ENCODE measurements around the gene CASP10. TPM values are rescaled to one million over a fixed set of nuclear protein-coding genes. Genes with fewer than 3 reads are reported as not detected.

CASP10 gene
- total and polyA plus RNA-seq, 9 of the 15 experiments (the other 6 are each of a cell fraction or from before 2014, with no cell fraction given) = 7.1 to 20.4 (median 10.8) TPM

DNA sequence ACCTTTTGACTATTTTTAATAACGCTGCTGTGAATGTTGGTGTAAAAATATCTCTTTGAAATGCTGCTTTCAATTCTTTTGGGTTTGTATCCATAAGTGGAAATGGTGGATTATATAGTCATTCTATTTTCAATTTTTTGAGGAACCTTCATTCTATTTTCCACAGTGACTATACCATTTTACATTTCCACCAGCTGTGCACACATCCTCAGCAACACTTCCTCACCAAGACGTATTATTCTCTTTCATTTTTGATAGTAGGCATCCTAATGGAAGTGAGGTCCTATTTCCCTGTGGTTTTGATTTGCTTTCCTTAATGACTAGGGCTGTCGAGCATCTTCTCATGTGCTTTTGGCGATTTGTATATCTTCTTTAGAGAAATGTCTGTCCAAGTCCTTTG is 14.8 kb downstream of the CASP10 start:
- H3K36me3 ChIP-seq (ENCODE audit: control insufficient read depth, insufficient read depth, low read length) = peaks cover 59% of the 10 kb centered on the region; the same call in 2 of the 3 replicates
- H3K4me3 ChIP-seq = no peak overlapping the region
- no peaks in the 10 kb centered on the region for H3K27me3 ChIP-seq (ENCODE audit: control insufficient read depth in 2 of 2, insufficient read depth in 2 of 2, low read length in 2 of 2)
- H3K9me3 ChIP-seq (replicated peaks; ENCODE audit: control insufficient read depth, insufficient read depth, low read depth, low read length) = no peaks in the 10 kb centered on the region
- H3K4me1 ChIP-seq (replicated peaks in 1 of 2; ENCODE audit: control insufficient read depth in 2 of 2, insufficient read depth in 2 of 2, low read length in 2 of 2) = peaks cover 7 to 8% of the 10 kb centered on the region in 2 experiments; a peak in 3 of 5 replicates
- no peak for FAIRE-seq
- ChIA-PET POLR2A (interaction anchor here (0.6 kb wide), 1 partner anchor 321 kb away, joined by 3 read pairs; no protein-coding TSS in a partner anchor), CTCF (ENCODE audit: low intra/inter-chr PET ratio) (no interaction called here)
- intact Hi-C loops (cut with micrococcal nuclease) = no loop called here
- H3K9me1 ChIP-seq (ENCODE audit: control insufficient read depth, insufficient read depth, low read length) = no peaks in the 10 kb centered on the region
- BruUV-seq (replicated peaks) = no TSS peak
- no peak for ATAC-seq
- in situ Hi-C loops (cut with MboI) = loop anchor here (25.0 kb wide), 1 partner anchor 485 kb away; no protein-coding TSS in a partner anchor
- no peaks in the 10 kb centered on the region for H4K20me1 ChIP-seq (replicated peaks; ENCODE audit: control insufficient read depth, insufficient read depth, low read length)
- no peak for DNase-seq (ENCODE audit: extremely low read depth in 1 of 4, low spot score in 3 of 4)
- H3K9ac ChIP-seq (ENCODE audit: insufficient read depth in 1 of 2, low read depth in 2 of 2, low read length in 2 of 2) = no peak overlapping the region
- H3K79me2 ChIP-seq (ENCODE audit: control insufficient read depth, insufficient read depth, low read length) = no peaks in the 10 kb centered on the region
- no peak overlapping the region for H2AFZ ChIP-seq (ENCODE audit: low read depth, low read length)
- TF ChIP-seq ARHGAP35 (IDR thresholded peaks at IDR 0.05; ENCODE audit: partially characterized antibody) (no peak), SMARCB1 (IDR thresholded peaks at IDR 0.05; ENCODE audit: insufficient read length, low read depth) (no peak), MIER1 (IDR thresholded peaks at IDR 0.05; ENCODE audit: low read depth) (no peak), GTF2A2 (tag; IDR thresholded peaks at IDR 0.05) (no peak), ZNF41 (CRISPR knock-in tag; conservative IDR thresholded peaks at IDR 0.05) (no peak)
- TF ChIP-seq, protein P1, sequence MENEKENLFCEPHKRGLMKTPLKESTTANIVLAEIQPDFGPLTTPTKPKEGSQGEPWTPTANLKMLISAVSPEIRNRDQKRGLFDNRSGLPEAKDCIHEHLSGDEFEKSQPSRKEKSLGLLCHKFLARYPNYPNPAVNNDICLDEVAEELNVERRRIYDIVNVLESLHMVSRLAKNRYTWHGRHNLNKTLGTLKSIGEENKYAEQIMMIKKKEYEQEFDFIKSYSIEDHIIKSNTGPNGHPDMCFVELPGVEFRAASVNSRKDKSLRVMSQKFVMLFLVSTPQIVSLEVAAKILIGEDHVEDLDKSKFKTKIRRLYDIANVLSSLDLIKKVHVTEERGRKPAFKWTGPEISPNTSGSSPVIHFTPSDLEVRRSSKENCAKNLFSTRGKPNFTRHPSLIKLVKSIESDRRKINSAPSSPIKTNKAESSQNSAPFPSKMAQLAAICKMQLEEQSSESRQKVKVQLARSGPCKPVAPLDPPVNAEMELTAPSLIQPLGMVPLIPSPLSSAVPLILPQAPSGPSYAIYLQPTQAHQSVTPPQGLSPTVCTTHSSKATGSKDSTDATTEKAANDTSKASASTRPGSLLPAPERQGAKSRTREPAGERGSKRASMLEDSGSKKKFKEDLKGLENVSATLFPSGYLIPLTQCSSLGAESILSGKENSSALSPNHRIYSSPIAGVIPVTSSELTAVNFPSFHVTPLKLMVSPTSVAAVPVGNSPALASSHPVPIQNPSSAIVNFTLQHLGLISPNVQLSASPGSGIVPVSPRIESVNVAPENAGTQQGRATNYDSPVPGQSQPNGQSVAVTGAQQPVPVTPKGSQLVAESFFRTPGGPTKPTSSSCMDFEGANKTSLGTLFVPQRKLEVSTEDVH (IDR thresholded peaks at IDR 0.05; ENCODE audit: low read depth, partially characterized antibody) = no peak
- no peak overlapping the region for H3K27ac ChIP-seq (ENCODE audit: extremely low read depth, low read depth, low read length)
- no peak overlapping the region for H3K4me2 ChIP-seq (ENCODE audit: insufficient read depth, low read length)
- 82% methylated on average over 4 of the region's 4 CpGs for WGBS (ENCODE audit: insufficient coverage, low coverage, missing lambda C conversion rate)

Measured in K562 (cell line).